H1 (cell line): ENCODE results near the gene ALG1. TPM values are rescaled to one million over a fixed set of nuclear protein-coding genes. Genes with fewer than 3 reads are reported as not detected.
"Not testable (repeated sequence)": the region's sequence is repeated elsewhere in the genome, so short reads cannot be mapped to it uniquely, and the experiment has no call there.

ENCODE experiments used
- CTCF ChIA-PET: fragments of 300-600 bp; sonication (Branson Sonifier 250); formaldehyde crosslinking; loops from one replicate; lab custom pipeline; 2021; ENCODE audit not compliant: partially characterized antibody; lab: Charles Lee
- POLR2A ChIA-PET: fragments of 300-600 bp; sonication (Branson Sonifier 250); formaldehyde crosslinking; loops from one replicate; lab custom pipeline; 2021; ENCODE audit warnings: inconsistent platforms; ENCODE audit not compliant: partially characterized antibody; lab: Charles Lee
- DNase-seq, 2 experiments: peaks; one replicate each; pipeline versions ENCODE4 v3.0.0 to v3.0.0-alpha.2; 2010 to 2022; ENCODE audit warnings: low spot score in 2 of 2, low read depth in 1 of 2, mixed read lengths in 1 of 2
- FAIRE-seq: peaks from 2 replicates; lab custom pipeline; 2011; peaks lifted over from hg19 to GRCh38; lab: Jason Lieb, UNC
- H2AFZ ChIP-seq: 2 replicates; pipeline ENCODE4 v1.8.1; 2012; ENCODE audit warnings: low read length, inconsistent platforms
- H2AK5ac ChIP-seq: 2 replicates; pipeline ENCODE4 v1.6.1; 2013; ENCODE audit warnings: low read depth, low read length
- H2BK120ac ChIP-seq: replicated peaks from 2 replicates; pipeline ENCODE3; 2013; ENCODE audit warnings: low read depth, low read length, inconsistent platforms
- H2BK12ac ChIP-seq: 2 replicates; pipeline ENCODE4 v1.6.1; 2013; ENCODE audit warnings: low read depth, low read length
- H2BK15ac ChIP-seq: 2 replicates; pipeline ENCODE4 v1.6.1; 2013; ENCODE audit warnings: low read length
- H2BK20ac ChIP-seq: 2 replicates; pipeline ENCODE4 v1.6.1; 2013; ENCODE audit warnings: low read length
- H2BK5ac ChIP-seq: 2 replicates; pipeline ENCODE4 v1.6.1; 2013; ENCODE audit warnings: low read depth, low read length
- H3K14ac ChIP-seq: 2 replicates; pipeline ENCODE4 v1.6.1; 2013; ENCODE audit warnings: inconsistent platforms; ENCODE audit not compliant: insufficient read length
- H3K18ac ChIP-seq: 2 replicates; pipeline ENCODE4 v1.6.1; 2013; ENCODE audit warnings: low read length; ENCODE audit errors: extremely low read depth
- H3K23ac ChIP-seq: 2 replicates; pipeline ENCODE4 v1.6.1; 2013; ENCODE audit warnings: inconsistent platforms; ENCODE audit not compliant: insufficient read length
- H3K23me2 ChIP-seq: 2 replicates; pipeline ENCODE4 v1.6.1; 2013; ENCODE audit warnings: low read depth, low read length
- H3K27ac ChIP-seq: 2 replicates; pipeline ENCODE4 v1.6.1; 2011; ENCODE audit warnings: low read depth, low read length, inconsistent platforms
- H3K27me3 ChIP-seq, 4 experiments: replicated peaks in 1 of 4; 1 replicate in 1 of 4; 2 replicates in 3 of 4; pipeline versions ENCODE4 v1.6.1 to v1.8.1; 2011 to 2013; ENCODE audit warnings: low read length in 3 of 4, mild to moderate bottlenecking in 3 of 4, inconsistent platforms in 2 of 4, mixed read lengths in 2 of 4, moderate library complexity in 1 of 4; ENCODE audit not compliant: control insufficient read depth in 3 of 4, insufficient read depth in 3 of 4; ENCODE audit errors: extremely low read depth in 1 of 4
- H3K36me3 ChIP-seq, 4 experiments: 2 replicates each; pipeline versions ENCODE4 v1.6.1 to v1.8.1; 2011 to 2013; ENCODE audit warnings: mild to moderate bottlenecking in 4 of 4, low read length in 3 of 4, moderate library complexity in 2 of 4, control low read depth in 1 of 4, inconsistent platforms in 1 of 4; ENCODE audit not compliant: insufficient read depth in 4 of 4, control insufficient read depth in 2 of 4
- H3K4ac ChIP-seq: replicated peaks from 2 replicates; pipeline ENCODE3; 2013; ENCODE audit warnings: low read length, low read depth, mixed read lengths, inconsistent platforms; ENCODE audit not compliant: insufficient read length
- H3K4me1 ChIP-seq, 4 experiments: replicated peaks in 1 of 4; 1 replicate in 1 of 4; 2 replicates in 3 of 4; pipeline versions ENCODE4 v1.6.1 to v1.8.1; 2011 to 2013; ENCODE audit warnings: low read length in 3 of 4, inconsistent platforms in 2 of 4, mixed read lengths in 1 of 4; ENCODE audit not compliant: insufficient read depth in 4 of 4, control insufficient read depth in 3 of 4
- H3K4me2 ChIP-seq, 2 experiments: 2 replicates each; pipeline versions ENCODE4 v1.6.1 to v1.8.1; 2011 to 2013; ENCODE audit warnings: low read depth in 2 of 2, low read length in 2 of 2, control low read depth in 1 of 2, inconsistent platforms in 1 of 2, mild to moderate bottlenecking in 1 of 2; ENCODE audit not compliant: insufficient read depth in 1 of 2
- H3K4me3 ChIP-seq, 4 experiments: fragments of 200-600, 300-600 bp in 1 of 4; sonication (generic), shearing (Covaris generic), sonication (Bioruptor Twin) in 1 of 4; 2 replicates each; pipeline versions ENCODE4 v1.5.1 to v1.8.1; 2011 to 2016; ENCODE audit warnings: low read length in 4 of 4, low read depth in 3 of 4, control low read depth in 2 of 4, inconsistent platforms in 2 of 4, mild to moderate bottlenecking in 2 of 4, mixed read lengths in 1 of 4, moderate library complexity in 1 of 4; ENCODE audit not compliant: insufficient read depth in 2 of 4; ENCODE audit errors: extremely low read depth in 1 of 4
- H3K56ac ChIP-seq: replicated peaks from 2 replicates; pipeline ENCODE3; 2013; ENCODE audit warnings: low read depth, mild to moderate bottlenecking, mixed read lengths, low read length, inconsistent platforms; ENCODE audit not compliant: insufficient read length
- H3K79me1 ChIP-seq: 2 replicates; pipeline ENCODE4 v1.6.1; 2013; ENCODE audit warnings: low read depth, low read length, control low read depth
- H3K79me2 ChIP-seq, 2 experiments: 2 replicates each; pipeline versions ENCODE4 v1.6.1 to v1.8.1; 2012 to 2013; ENCODE audit warnings: low read length in 2 of 2, mild to moderate bottlenecking in 2 of 2, inconsistent platforms in 1 of 2; ENCODE audit not compliant: insufficient read depth in 2 of 2, control insufficient read depth in 1 of 2
- H3K9ac ChIP-seq, 4 experiments: replicated peaks in 1 of 4; 1 replicate in 1 of 4; 2 replicates in 3 of 4; pipeline versions ENCODE4 v1.6.1 to v1.8.1; 2011 to 2013; ENCODE audit warnings: low read depth in 3 of 4, low read length in 3 of 4, control low read depth in 2 of 4, mild to moderate bottlenecking in 2 of 4, moderate library complexity in 2 of 4, inconsistent platforms in 1 of 4; ENCODE audit errors: extremely low read depth in 1 of 4
- H3K9me3 ChIP-seq, 2 experiments: 2 replicates each; pipeline versions ENCODE4 v1.6.1 to v1.8.1; 2012 to 2013; ENCODE audit warnings: mild to moderate bottlenecking in 2 of 2, moderate library complexity in 2 of 2, control low read depth in 1 of 2, inconsistent platforms in 1 of 2, low read depth in 1 of 2, low read length in 1 of 2, mixed read lengths in 1 of 2; ENCODE audit not compliant: insufficient read depth in 2 of 2
- H4K20me1 ChIP-seq, 2 experiments: replicated peaks in 1 of 2; 2 replicates each; pipeline versions ENCODE3 to v1.8.1; 2011 to 2013; ENCODE audit warnings: inconsistent platforms in 2 of 2, low read length in 2 of 2, mild to moderate bottlenecking in 1 of 2; ENCODE audit not compliant: insufficient read depth in 2 of 2, control insufficient read depth in 1 of 2
- H4K5ac ChIP-seq: 2 replicates; pipeline ENCODE4 v1.6.1; 2013; ENCODE audit warnings: low read length, low read depth, mixed read lengths, inconsistent platforms; ENCODE audit not compliant: insufficient read length
- H4K8ac ChIP-seq: 2 replicates; pipeline ENCODE4 v1.8.0; 2013; ENCODE audit warnings: mild to moderate bottlenecking, moderate library complexity, low read length, inconsistent platforms; ENCODE audit not compliant: insufficient read depth; ENCODE audit errors: extremely low read depth
- H4K91ac ChIP-seq: replicated peaks from 2 replicates; pipeline ENCODE3; 2013; ENCODE audit warnings: low read length, mixed read lengths, inconsistent platforms; ENCODE audit not compliant: insufficient read length
- WGBS, 2 experiments: shearing (Covaris generic) in 1 of 2; methylation state at CpG; one replicate each; pipeline versions ENCODE4 v1.1.6 to v1.1.7; 2013 to 2015; ENCODE audit warnings: low lambda C conversion rate in 2 of 2, mixed read lengths in 2 of 2, inconsistent platforms in 1 of 2, low coverage in 1 of 2, missing lambda C conversion rate in 1 of 2; ENCODE audit not compliant: insufficient replicate concordance in 2 of 2, insufficient coverage in 1 of 2, insufficient read length in 1 of 2; ENCODE audit errors: extremely low coverage in 1 of 2, missing lambda C conversion rate in 1 of 2; 5-methylcytosine and 5-hydroxymethylcytosine counted together
- polyA plus RNA-seq, 7 experiments: library from polyadenylated mRNA; depleted of rRNA in 3 of 7; stranded (reverse) in 5 of 7; unstranded in 2 of 7; fragments of >200 nt in 5 of 7; fragments of 200-250 nt in 2 of 7; gene quantifications; 1 replicate in 5 of 7; 2 replicates in 1 of 7; 4 replicates in 1 of 7; pipeline versions ENCODE4 v1.2.1 to v1.2.3, GENCODE V29; 2011 to 2013; ENCODE audit warnings: missing spikeins in 2 of 7, mixed read lengths in 2 of 7
- total RNA-seq: library from RNA; stranded (reverse); fragmentation: NEBNext Ultra II Directional; extraction: Animal tissue kit (Norgen Biotek cat#: 25700); gene quantifications from 2 replicates; pipeline ENCODE4 v1.2.1, GENCODE V29; 2021

ALG1 gene
- total and polyA plus RNA-seq, 2 of the 8 experiments (the other 6 are each of a cell fraction or from before 2014, with no cell fraction given) = 34.8 to 46.5 TPM

DNA sequence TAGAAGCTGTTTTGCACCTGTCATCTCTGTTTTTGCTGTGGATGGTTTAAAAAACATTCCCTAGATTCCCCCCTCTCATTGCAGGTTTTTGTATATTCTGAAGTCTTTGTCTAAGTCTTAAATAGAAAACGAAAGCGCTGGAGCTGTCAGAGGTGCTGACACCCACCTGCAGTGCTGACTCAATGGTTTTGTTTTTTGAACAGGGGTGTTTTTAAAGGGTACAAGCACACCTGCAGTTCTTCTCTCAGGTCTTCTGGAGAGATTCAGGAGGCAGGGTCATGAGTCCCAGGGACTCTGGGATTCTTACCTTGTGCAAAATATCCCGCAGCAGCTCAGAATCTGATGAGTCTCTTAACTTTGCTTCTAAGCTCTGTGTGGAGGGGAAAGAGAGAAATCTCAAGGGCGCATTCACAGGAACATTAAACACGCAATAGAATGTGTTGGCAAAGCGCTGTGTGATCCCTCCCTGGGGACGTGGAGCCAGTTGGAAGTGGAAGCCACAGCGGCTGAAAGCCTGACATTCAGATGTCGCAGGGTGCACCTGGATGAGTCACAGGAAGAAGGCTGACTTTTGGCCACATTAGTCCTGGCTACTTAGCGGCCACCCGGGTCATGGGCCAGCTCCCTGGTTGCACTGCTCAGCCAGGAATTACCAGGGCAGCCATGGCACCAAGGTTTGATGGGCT, 23.6 kb downstream of the ALG1 start:
- H3K79me2 ChIP-seq, H3K9me3 ChIP-seq, H3K23me2 ChIP-seq, H3K27ac ChIP-seq, H3K79me1 ChIP-seq, H4K91ac ChIP-seq, H2BK12ac ChIP-seq, H2AFZ ChIP-seq, H3K18ac ChIP-seq, H3K4me1 ChIP-seq, H3K14ac ChIP-seq, H2BK20ac ChIP-seq, H4K5ac ChIP-seq, H3K36me3 ChIP-seq, H2BK5ac ChIP-seq, H3K4me3 ChIP-seq, H4K8ac ChIP-seq, H3K4ac ChIP-seq, H3K56ac ChIP-seq, H2AK5ac ChIP-seq, H3K9ac ChIP-seq, H2BK15ac ChIP-seq, DNase-seq, H3K27me3 ChIP-seq, H3K4me2 ChIP-seq, H2BK120ac ChIP-seq, FAIRE-seq, H4K20me1 ChIP-seq, H3K23ac ChIP-seq: not testable (repeated sequence)
- CTCF ChIA-PET = interaction anchor here (27.9 kb wide), 1 partner anchor 42 kb away, joined by 625 read pairs; the partner anchor contains the start of gene C16orf89
- POLR2A ChIA-PET = interaction anchor here (1.1 kb wide), 1 partner anchor 35 kb away, joined by 3 read pairs; no protein-coding TSS in a partner anchor
- WGBS, 2 experiments = 76% methylated on average over 11 of the region's 11 CpGs; no CpG with 5 or more reads in 1 of the 2 experiments
